SKM-1 treated with dmso at 0.1 percent for 144 hours (cell line): ENCODE data around the gene CEP295NL.
"Not testable (repeated sequence)": the region's sequence is repeated elsewhere in the genome, so short reads cannot be mapped to it uniquely, and the experiment has no call there.

ENCODE experiments used
- DNase-seq: peaks from one replicate; lab custom pipeline; 2025; ENCODE audit not compliant: unreplicated experiment; lab: John Stamatoyannopoulos, UW

The CEP295NL gene

DNA sequence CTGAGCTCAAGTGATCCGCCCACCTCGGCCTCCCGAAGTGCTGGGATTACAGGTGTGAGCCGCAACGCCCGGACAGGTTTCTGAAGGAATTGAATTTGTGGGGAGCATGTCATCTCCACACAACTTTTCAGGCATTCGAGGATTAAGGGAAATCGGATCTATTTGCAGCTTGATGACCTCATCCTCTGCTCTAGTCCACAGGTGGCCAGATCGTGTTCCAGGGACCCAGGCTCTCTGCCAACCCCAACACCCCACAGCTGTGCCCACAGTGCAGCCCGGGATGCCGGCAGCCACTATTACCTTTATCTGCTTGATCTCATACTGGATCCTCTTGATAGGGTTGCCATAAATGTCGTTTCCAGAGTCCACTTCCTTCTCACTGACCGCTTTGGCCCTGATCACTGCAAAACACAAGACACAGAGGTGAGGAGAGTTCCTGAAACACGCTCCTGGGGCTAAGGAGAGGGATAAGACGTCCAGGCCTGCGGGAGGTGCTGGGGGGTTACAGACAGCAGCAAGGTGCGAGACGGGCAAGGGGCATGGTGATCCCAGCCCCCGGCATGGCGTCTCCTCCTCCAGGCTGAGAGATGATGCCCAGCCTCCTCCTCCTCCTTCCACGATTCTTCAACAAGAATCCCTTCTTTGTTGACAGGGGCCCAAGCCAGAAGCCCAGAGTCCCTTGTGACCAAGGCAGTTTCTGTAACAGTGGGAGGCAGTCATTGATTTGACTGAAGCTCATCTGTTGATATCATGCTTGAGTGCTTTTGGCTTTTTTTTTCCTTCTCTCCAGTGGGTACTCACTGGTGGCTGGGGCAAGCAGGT, 29.3 kb downstream of the CEP295NL start:
- DNase-seq, result no peak

- no peak for DNase-seq
Observed at GRCh38 chr17:78872486-78872885, 30.5 kb downstream of the CEP295NL start.

- DNase-seq, result no peak
Observed at GRCh38 chr17:78870621-78871020, 32.4 kb downstream of the CEP295NL start.

DNA sequence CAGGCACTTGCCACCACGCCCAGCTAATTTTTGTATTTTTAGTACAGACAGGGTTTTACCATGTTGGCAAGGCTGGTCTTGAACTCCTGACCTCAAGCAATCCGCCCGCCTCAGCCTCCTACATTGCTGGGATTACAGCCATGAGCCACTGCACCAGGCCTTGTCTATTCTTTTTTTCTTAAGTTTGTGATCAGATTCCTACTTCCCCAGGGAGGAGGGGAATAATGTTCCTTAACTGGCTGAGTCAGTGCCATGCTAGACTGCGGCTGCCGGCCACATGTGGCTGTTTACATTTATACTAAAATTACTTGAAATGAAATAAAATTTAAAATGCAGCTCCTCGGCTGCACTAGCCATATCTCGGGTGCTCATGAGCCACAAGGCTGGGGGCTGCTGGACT, 34.6 kb downstream of the CEP295NL start:
- no peak for DNase-seq

- not testable (repeated sequence) for DNase-seq
Observed at GRCh38 chr17:78867046-78867445, 36.0 kb downstream of the CEP295NL start.

DNA sequence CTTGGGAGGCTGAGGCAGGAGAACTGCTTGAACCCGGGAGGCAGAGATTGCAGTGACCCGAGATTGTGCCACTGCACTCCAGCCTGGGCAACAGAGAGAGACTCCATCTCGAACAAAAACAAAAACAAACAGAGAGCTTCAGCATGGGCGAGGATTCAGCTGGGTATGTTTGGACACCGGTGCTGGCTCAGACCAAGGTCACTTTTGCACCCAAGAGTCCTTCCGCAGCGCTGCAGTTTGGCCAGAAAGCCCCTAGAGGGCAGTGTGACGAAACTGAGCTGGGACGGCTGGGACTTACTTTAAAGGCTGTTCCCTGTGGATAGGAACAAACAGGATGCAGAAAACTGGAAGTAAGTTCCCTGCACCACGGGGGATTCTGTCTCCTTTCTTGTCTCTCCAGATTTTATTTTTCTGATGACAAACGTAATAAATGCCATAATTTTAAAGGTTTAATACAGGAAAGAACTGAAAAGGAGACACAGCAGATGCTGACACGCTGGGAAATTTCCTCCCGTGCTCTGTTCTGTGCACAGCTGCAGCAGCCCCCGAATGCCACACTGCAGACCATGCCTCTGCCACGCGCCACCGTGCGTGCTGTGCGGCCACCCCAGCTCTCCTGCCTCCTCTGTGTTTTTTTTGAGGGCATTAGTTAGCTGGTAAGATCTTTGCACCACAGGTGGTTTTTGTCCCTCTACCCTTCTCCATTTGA, 37.2 kb downstream of the CEP295NL start:
- peak; percentile 48 for DNase-seq

- DNase-seq, result no peak
Observed at GRCh38 chr17:78864117-78864516, 38.9 kb downstream of the CEP295NL start.

DNA sequence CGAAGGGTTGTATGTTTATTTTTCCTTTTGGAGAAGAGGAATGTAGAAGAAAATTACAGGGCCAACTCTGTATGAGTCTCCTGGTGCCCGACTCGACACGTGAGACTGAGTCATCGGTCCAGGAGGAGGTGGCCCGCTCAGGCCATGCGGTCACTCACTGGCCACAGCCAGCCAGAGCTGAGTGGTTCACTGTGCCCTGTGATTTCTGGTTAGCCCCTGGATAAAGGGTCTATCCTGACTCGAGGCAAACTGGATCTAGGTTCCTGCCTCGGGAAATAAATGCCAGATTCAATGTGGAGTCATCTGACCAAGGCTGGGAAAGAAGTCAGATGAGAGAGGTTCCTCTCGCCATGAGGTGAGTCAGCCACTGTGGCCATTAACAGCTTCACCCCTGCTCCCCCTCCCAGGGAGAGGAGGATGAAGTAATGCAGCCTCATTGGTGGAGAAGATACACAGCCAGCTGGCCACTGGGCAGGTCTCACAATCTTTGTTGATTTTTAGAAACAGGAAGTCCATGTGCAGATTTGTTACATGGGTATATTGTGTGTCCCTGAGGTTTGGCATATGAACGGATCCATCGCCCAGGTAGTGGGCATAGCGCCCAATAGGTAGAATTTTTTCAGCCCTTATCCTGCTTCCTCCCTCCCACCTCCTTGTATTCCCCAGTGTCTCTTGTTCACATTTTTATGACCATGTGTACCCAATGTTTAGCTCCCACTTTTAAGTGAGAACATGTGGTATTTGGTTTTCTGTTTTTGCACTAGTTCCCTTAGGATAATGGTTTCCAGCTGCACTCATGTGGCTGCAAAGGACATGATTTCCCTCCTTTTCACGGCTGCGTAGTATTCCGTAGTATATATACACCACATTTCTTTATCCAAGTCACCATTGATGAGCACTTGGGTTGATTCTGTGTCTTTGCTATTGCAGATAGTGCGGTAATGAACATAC, 40.7 kb downstream of the CEP295NL start:
- peak; percentile 47 for DNase-seq

- no peak for DNase-seq
Observed at GRCh38 chr17:78861229-78861628, 41.8 kb downstream of the CEP295NL start.

GRCh38 chr17:78859051-78859450, 44.0 kb downstream of the CEP295NL start:
- no peak for DNase-seq

- no peak for DNase-seq
Observed at GRCh38 chr17:78857266-78857665, 45.7 kb downstream of the CEP295NL start.

DNA sequence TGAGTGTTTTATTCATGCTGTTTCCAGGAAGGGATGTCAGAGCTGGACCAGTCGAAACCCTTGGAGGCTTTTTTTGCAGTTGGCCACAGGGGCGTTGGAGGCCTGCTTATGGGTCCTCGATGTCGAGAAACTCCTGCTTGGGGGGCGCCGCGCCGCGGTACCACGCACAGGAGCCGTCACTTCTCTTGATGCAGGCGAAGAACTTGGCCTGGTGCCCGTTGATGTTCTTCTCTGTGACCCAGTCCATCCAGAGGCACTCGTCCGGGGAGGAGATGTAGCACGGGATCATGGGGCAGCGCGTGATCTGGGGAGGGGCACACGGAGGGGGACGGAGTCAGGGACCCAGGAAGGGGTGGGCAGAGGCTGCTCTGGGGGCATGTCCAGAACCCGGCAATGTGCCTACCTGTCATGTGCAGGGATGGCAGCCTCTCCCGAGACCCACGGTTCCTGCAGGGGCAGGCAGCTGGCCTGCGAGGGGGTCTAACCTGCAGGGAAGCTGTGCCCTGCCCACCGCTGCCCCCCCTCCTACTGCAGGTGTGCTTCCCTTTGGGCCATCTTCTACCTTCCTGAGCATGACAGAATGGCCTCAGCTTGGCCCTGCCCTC, 47.3 kb downstream of the CEP295NL start:
- no peak for DNase-seq

GRCh38 chr17:78854508-78854907, 48.5 kb downstream of the CEP295NL start:
- no peak for DNase-seq

DNA sequence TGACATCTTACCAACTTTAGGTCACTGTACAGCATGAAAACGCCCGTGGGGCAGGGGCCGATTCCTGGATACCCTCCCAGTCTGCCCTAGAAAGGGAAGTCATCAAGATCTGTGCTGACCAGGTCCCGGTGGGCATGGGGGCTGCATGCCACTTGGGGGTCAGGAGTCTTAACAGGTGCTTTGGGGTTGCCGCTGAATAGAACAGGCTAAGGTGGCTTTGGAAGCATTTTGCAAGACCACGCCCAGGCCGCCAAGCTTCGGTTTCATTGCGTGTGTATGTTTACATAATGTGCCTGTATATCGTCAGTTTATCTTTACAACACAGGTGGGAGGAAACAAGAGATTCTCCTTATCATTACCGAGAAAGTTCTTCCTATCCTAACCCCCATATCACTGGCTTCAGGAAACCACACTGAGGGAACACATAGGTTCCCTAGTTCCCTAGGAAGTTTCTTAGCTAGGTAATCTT, 49.0 kb downstream of the CEP295NL start:
- DNase-seq, result no peak

GRCh38 chr17:78852709-78853121, 50.3 kb downstream of the CEP295NL start:
- no peak for DNase-seq

GRCh38 chr17:78849026-78849425, 54.0 kb downstream of the CEP295NL start:
- DNase-seq, result no peak

DNA sequence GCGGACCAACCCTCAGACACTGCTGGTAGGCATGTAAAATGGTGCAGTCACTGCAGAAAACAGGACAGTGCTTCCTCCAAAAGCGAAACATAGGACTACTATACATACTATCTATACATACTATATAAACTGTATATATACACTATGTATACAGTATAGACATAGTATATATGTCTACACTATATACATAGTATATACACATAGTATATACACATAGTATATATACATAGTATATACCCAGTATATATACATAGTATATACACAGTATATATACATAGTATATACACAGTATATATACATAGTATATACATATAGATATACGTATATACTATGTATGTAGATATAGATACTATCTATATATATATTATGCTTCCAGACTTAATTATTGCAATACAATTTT, 55.9 kb downstream of the CEP295NL start:
- DNase-seq, result no peak

GRCh38 chr17:78844301-78845005, 58.5 kb downstream of the CEP295NL start:
- DNase-seq, result no peak

GRCh38 chr17:78842881-78843565, 60.0 kb downstream of the CEP295NL start:
- DNase-seq, result peak; percentile 41
